Activated naive CD4-positive, alpha-beta T cell treated with anti-CD3 and anti-CD28 coated beads, Interleukin-2, amount 10 ng/mL, durations not matched to agents 7 days and 5 days (primary cell): Measurements from ENCODE around the gene TBX6.

Experiments
- CTCF ChIA-PET: fragments of 350-600 bp; sonication (Branson Sonifier 250); formaldehyde crosslinking; loops from one replicate; lab custom pipeline; 2021; ENCODE audit warnings: antibody characterized with exemption; lab: Charles Lee
- DNase-seq: peaks from one replicate; pipeline ENCODE4 v3.0.0-alpha.2; 2020
- H3K27ac Mint-ChIP-seq: one replicate; pipeline ENCODE4 v1.8.0; 2021; ENCODE audit warnings: mild to moderate bottlenecking, moderate library complexity, mixed read lengths
- H3K27me3 Mint-ChIP-seq: one replicate; pipeline ENCODE4 v1.8.0; 2021; ENCODE audit warnings: mild to moderate bottlenecking, mixed read lengths
- H3K36me3 Mint-ChIP-seq: one replicate; pipeline ENCODE4 v1.8.0; 2021; ENCODE audit warnings: mixed read lengths
- H3K4me1 Mint-ChIP-seq: one replicate; pipeline ENCODE4 v1.8.0; 2021; ENCODE audit warnings: mixed read lengths
- H3K4me3 Mint-ChIP-seq: one replicate; pipeline ENCODE4 v1.8.0; 2021; ENCODE audit warnings: mild to moderate bottlenecking, moderate library complexity, mixed read lengths
- H3K9me3 Mint-ChIP-seq: one replicate; pipeline ENCODE4 v1.8.0; 2021; ENCODE audit warnings: mixed read lengths

The TBX6 gene

DNA sequence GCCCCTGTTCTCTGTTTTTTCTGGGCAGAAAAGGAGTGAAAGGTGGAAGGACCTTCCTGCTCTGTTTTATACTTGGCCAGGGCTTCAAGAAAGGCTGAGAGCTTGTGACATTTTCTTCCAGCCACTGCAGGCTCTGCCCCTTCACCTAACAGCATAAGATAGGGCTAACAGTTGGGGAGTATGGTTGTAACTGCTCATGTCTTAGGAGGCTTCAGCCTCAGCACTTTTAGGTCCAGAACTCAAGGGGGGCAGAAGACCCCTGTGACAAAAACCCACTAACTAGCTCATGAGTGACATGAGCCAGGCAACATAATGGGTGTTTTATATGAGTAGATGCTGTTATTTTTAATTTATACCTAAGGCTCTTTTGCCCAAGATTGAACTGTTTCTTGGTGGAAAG lies 21.2 kb downstream of the TBX6 start:
- H3K27ac Mint-ChIP-seq = peak overlapping the region; percentile 64
- H3K9me3 Mint-ChIP-seq = no peaks in the 10 kb centered on the region
- CTCF ChIA-PET = interaction anchor here (6.9 kb wide), 1 partner anchor 21 kb away, joined by 41 read pairs; the partner anchor contains the start of gene TBX6
- no peaks in the 10 kb centered on the region for H3K27me3 Mint-ChIP-seq
- no peak for DNase-seq
- H3K36me3 Mint-ChIP-seq = peaks cover 63% of the 10 kb centered on the region
- no peak overlapping the region for H3K4me3 Mint-ChIP-seq
- H3K4me1 Mint-ChIP-seq = peaks cover 50% of the 10 kb centered on the region

DNA sequence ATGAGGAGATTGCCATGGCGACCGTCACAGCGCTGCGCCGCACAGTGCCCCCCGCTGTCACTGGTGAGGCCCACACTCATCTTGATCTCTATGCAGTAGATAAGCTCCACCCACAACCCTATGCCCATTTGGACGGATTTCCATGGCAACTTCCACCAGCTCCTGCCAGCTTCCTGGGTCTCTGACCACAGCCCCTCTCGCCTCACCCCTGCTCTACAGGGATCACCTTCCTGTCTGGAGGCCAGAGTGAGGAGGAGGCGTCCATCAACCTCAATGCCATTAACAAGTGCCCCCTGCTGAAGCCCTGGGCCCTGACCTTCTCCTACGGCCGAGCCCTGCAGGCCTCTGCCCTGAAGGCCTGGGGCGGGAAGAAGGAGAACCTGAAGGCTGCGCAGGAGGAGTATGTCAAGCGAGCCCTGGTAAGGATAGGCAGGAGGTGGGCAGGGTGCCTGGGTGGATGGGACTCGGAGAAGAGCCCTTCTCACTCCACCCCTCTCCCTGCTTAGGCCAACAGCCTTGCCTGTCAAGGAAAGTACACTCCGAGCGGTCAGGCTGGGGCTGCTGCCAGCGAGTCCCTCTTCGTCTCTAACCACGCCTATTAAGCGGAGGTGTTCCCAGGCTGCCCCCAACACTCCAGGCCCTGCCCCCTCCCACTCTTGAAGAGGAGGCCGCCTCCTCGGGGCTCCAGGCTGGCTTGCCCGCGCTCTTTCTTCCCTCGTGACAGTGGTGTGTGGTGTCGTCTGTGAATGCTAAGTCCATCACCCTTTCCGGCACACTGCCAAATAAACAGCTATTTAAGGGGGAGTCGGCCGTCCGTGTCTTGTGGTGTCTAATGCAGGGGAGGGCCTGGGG lies 21.9 kb downstream of the TBX6 start:
- no peak for DNase-seq
- Mint-ChIP-seq H3K27ac (peak overlapping the region; percentile 64), H3K4me1 (peaks cover 46% of the 10 kb centered on the region), H3K4me3 (no peak overlapping the region), H3K27me3 (no peaks in the 10 kb centered on the region), H3K9me3 (no peaks in the 10 kb centered on the region), H3K36me3 (peaks cover 63% of the 10 kb centered on the region)
- CTCF ChIA-PET = interaction anchor here (6.9 kb wide), 1 partner anchor 22 kb away, joined by 41 read pairs; the partner anchor contains the start of gene TBX6

DNA sequence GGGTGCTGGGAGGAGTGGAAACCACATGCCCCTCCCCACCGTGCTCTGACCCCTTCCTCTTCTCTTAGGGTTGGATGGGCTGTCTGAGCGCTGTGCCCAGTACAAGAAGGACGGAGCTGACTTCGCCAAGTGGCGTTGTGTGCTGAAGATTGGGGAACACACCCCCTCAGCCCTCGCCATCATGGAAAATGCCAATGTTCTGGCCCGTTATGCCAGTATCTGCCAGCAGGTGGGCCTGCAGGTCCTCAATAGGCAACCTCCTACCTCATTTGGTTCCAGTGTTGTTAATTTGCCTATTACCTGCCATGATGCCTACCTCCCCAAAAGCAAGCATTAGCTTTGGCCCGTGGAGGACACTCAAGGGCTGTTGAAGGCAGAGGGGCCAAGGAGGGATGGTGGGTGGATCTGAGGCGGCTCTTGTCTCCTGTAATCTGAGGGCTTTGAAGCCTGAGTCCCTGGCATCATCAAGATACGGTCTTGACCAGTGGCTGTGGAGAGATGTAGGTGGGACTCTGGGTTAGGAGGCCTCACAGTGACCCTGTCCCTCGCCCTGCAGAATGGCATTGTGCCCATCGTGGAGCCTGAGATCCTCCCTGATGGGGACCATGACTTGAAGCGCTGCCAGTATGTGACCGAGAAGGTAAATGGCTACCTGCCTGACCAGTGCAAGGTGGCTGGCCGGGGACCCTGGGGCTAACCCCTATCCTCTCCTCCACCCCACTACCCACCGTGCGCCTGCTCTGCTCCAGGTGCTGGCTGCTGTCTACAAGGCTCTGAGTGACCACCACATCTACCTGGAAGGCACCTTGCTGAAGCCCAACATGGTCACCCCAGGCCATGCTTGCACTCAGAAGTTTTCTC lies 22.7 kb downstream of the TBX6 start:
- Mint-ChIP-seq H3K4me3 (peak overlapping the region; percentile 62), H3K27ac (peak overlapping the region; percentile 80), H3K9me3 (no peaks in the 10 kb centered on the region), H3K36me3 (peaks cover 65% of the 10 kb centered on the region), H3K4me1 (peaks cover 44% of the 10 kb centered on the region), H3K27me3 (no peaks in the 10 kb centered on the region)
- CTCF ChIA-PET = interaction anchor here (0.6 to 6.9 kb wide), 2 partner anchors 18 to 22 kb away, joined by 3 to 41 read pairs; partner anchors contain the start of gene TBX6
- peak; percentile 78 for DNase-seq

DNA sequence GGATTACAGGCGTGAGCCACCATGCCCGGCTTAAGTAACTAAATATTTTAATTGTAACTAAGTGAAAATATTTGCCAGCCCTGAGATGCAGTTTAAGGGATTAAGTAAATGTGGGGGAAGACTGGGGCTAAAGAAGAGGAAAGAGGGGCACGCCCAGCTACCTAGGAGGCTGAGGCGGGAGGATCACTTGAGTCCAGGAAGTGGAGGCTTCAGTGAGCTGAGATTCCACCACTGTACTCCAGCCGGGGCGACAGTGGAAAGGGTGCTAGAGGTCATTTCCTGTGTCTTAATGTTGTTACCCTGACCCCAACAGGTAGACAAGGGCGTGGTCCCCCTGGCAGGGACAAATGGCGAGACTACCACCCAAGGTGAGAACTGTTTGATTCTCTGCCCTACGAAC lies 23.4 kb downstream of the TBX6 start:
- Mint-ChIP-seq H3K36me3 (peaks cover 63% of the 10 kb centered on the region), H3K27me3 (no peaks in the 10 kb centered on the region), H3K4me1 (peaks cover 50% of the 10 kb centered on the region)

DNA sequence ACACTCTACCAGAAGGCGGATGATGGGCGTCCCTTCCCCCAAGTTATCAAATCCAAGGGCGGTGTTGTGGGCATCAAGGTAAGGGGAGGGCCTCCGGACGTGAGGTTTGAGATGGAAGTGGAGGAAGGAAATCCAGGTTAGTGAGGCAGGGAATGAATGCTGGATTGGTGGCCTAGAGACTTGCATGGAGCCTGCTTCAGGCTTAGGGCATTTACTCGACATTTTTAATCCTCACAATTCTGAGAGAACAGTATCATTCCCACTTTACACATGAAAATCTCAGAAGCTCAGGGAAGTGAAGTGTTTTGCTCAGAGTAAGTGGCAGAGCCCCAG lies 24.2 kb downstream of the TBX6 start:
- no peaks in the 10 kb centered on the region for H3K27me3 Mint-ChIP-seq
- no peak for DNase-seq
- peak overlapping the region; percentile 100 for H3K4me3 Mint-ChIP-seq
- H3K27ac Mint-ChIP-seq = peak overlapping the region; percentile 98
- peaks cover 63% of the 10 kb centered on the region for H3K36me3 Mint-ChIP-seq
- H3K9me3 Mint-ChIP-seq = no peaks in the 10 kb centered on the region
- peaks cover 53% of the 10 kb centered on the region for H3K4me1 Mint-ChIP-seq
- CTCF ChIA-PET = interaction anchor here (1.2 to 6.9 kb wide), 2 partner anchors 9 to 24 kb away, joined by 3 to 41 read pairs; partner anchors contain the start of gene TBX6

More for the DNA sequence above, 23.4 kb downstream of the TBX6 start:
- Mint-ChIP-seq H3K27ac (peak overlapping the region; percentile 80), H3K9me3 (no peaks in the 10 kb centered on the region), H3K4me3 (peak overlapping the region; percentile 62)
- CTCF ChIA-PET = interaction anchor here (6.9 kb wide), 1 partner anchor 23 kb away, joined by 41 read pairs; the partner anchor contains the start of gene TBX6
- DNase-seq = no peak

DNA sequence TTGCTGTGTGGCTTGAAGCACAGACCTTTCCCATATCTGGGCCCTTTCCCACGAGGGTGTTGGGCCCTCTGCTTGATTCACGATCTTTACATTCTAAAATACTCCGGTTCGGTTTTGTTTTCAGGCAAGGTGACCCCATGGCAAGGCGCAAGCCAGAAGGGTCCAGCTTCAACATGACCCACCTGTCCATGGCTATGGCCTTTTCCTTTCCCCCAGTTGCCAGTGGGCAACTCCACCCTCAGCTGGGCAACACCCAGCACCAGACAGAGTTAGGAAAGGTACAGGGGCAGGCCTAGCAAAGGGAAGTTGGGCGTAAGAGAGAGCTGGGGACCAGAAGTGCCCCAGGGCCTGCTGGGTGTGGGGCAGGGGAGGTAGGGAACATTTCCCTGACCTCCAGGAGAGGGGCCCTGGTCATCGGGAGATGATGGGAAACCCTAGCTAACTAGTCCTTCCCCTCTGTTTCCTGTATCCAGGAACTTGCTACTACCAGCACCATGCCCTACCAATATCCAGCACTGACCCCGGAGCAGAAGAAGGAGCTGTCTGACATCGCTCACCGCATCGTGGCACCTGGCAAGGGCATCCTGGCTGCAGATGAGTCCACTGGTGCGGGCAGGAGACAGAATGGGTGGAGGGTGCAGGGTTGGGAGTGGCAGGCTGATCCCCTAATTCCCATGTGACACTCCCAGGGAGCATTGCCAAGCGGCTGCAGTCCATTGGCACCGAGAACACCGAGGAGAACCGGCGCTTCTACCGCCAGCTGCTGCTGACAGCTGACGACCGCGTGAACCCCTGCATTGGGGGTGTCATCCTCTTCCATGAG lies 24.8 kb downstream of the TBX6 start:
- Mint-ChIP-seq H3K36me3 (peaks cover 57% of the 10 kb centered on the region), H3K27ac (peak overlapping the region; percentile 98), H3K4me3 (peak overlapping the region; percentile 100), H3K4me1 (peaks cover 50% of the 10 kb centered on the region), H3K9me3 (no peaks in the 10 kb centered on the region), H3K27me3 (no peaks in the 10 kb centered on the region)
- no peak for DNase-seq
- CTCF ChIA-PET = interaction anchor here (1.2 to 6.9 kb wide), 5 partner anchors 10 to 45 kb away, joined by 3 to 41 read pairs (median 5); partner anchors contain the start of gene TBX6

DNA sequence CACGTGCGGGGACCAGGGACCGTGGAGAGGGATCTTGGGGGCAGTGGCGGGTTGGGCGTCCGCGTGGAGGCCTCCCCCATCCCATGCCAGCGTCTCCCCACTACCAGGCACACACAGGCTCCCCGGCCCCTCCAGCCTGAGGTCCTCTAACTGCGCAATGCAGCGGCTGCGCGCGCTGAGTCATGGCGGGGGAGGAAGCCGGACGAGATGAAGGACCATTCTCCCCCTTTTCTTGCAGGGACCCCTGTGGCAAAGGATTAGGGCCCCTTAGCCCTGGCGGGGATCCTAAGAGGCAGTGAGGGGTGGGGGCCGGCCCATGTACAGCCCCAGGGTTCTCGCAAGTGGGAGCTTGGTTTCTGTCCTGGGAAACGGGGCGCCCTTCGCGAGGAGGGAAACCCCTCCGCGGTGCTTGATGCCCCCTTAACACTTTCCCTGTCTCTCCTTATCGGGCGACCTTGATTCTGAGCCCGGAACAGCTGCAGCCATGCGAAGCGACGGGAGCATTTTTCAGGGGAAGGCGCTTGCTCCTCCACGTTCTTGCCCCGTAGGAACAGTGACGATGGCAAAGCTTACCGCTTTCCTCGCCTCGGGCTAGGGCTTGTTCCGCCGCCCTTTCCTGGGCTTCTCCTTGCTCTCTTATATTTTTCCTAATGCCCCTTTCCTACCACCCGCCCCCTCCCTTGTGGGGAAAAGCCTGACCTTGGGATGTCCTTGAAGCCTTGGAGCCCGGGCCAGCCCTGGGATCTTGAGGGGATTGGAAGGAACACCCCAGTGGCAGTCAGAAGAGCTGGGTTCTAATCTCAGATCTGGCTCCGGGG lies 25.6 kb downstream of the TBX6 start:
- CTCF ChIA-PET = interaction anchor here (1.2 to 6.9 kb wide), 6 partner anchors 10 to 46 kb away, joined by 3 to 41 read pairs (median 5); partner anchors contain the start of genes PPP4C and TBX6
- H3K4me1 Mint-ChIP-seq = peaks cover 47% of the 10 kb centered on the region
- DNase-seq = no peak
- H3K36me3 Mint-ChIP-seq = peaks cover 49% of the 10 kb centered on the region
- H3K27ac Mint-ChIP-seq = peak overlapping the region; percentile 98
- H3K9me3 Mint-ChIP-seq = no peaks in the 10 kb centered on the region
- H3K4me3 Mint-ChIP-seq = peak overlapping the region; percentile 100
- H3K27me3 Mint-ChIP-seq = no peaks in the 10 kb centered on the region

DNA sequence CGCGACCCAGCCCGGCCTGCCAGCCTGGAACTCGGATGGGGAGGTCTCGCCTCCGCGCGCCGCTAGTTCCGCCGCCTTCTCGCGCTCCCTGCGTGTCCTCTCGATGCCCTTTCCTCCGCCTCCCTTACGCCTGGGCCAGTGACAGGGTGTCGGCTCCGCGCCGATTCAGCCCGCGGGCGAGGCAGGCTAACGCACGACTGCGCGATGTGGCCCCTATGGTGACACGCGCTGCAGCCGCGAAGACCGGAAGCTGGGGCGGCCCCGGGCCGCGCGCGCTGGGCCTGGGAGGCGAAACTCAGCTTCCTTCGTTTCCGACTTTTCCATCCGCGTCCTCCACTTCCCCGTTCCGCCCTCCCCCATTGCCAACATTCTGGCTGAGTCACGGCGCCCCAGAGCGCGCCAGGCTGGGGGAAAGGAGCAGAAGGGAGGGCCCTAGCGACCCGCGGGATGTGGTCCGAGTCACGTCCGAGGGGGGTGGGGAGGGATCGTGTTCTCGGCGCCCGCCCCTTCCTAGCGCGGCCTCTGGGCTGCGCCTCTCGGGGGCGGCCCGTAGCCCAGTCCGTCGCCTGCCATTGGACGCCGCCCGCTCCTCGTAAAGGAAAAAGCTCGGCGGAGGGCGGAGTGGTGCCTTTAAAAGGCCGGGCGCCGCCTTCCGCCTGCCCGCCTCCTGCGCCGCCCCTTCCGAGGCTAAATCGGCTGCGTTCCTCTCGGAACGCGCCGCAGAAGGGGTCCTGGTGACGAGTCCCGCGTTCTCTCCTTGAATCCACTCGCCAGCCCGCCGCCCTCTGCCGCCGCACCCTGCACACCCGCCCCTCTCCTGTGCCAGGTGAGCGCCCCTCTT lies 26.4 kb downstream of the TBX6 start, which contains the start of gene ALDOA:
TSS of gene ALDOA (plus strand) at position 659 of the 841 bp plus-strand sequence. CDS start 1,138 bp downstream, outside the sequence.
- Mint-ChIP-seq H3K4me3 (peak within 1 kb of the TSS; percentile 100), H3K4me1 (peaks cover 45% of the 10 kb centered on the region), H3K36me3 (peaks cover 47% of the 10 kb centered on the region), H3K27ac (peak within 1 kb of the TSS; percentile 98), H3K9me3 (no peaks in the 10 kb centered on the region), H3K27me3 (peaks cover 4% of the 10 kb centered on the region)
- DNase-seq = peak; percentile 97
- CTCF ChIA-PET = interaction anchor here (1.2 to 6.9 kb wide), 4 partner anchors 10 to 47 kb away, joined by 3 to 41 read pairs (median 18); partner anchors contain the start of genes PPP4C and TBX6

DNA sequence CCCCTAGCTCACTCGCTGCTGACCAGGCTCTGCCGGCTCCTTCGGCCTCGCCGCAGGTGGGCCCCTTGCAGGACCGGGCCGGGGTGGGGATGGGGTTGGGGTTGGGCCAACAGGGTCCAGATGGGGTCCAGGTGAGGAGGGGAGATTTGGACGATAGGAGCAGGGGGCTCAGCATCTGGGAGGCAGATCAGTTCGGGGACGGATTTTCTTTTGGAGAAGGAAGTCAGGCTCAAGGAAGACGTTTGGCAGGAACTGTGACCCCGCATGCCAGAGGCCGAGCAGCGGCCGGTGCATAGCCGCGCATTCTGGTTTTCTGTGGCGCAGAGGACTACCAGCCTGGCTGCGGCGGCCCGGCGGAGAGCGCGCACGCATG lies 27.0 kb downstream of the TBX6 start:
- no peak for DNase-seq
- Mint-ChIP-seq H3K4me3 (peak overlapping the region; percentile 100), H3K27me3 (peaks cover 4% of the 10 kb centered on the region), H3K9me3 (no peaks in the 10 kb centered on the region), H3K4me1 (peaks cover 39% of the 10 kb centered on the region), H3K36me3 (peaks cover 42% of the 10 kb centered on the region), H3K27ac (peak overlapping the region; percentile 98)
- CTCF ChIA-PET = interaction anchor here (1.3 to 6.9 kb wide), 4 partner anchors 9 to 550 kb away, joined by 3 to 41 read pairs (median 18); partner anchors contain the start of genes PPP4C and TBX6

DNA sequence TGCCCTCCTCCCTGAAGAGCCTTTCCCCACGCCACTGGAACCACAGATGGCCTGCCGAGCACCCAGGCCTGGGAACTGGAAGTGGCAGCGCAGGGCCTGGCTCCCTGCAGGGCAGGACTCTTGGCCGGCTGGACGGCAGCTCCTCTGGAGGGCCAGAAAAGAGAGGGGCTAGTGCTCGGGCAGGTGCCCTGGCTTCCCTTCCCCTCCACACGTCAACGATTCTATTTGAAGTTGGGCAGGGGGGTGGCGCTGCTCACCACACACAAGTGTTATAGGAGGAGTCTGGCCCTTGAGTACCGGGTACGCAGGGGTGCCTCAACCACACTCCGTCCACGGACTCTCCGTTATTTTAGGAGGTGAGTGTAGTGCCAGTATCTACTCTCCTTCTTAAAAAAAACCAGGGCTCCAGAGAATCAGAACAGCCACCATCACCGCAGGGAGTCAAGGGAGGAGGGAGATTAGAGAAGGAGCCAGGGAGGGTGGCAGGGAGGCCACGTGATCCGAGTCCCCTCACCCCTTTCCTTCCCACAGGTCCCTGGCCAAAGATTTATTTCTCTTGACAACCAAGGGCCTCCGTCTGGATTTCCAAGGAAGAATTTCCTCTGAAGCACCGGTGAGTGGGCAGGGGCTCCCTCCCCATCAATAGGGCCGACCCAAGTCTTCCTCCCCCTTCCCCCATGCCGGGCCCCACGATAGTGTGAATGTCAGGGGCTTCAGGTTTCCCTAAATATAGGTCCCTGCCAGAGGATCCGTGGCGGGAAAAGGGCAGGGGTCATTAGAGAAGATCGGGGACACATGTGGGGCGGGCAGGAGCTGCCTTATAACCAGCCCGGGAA lies 27.6 kb downstream of the TBX6 start:
- Mint-ChIP-seq H3K27ac (peak overlapping the region; percentile 98), H3K36me3 (peaks cover 36% of the 10 kb centered on the region), H3K4me3 (peak overlapping the region; percentile 100), H3K9me3 (no peaks in the 10 kb centered on the region), H3K4me1 (peaks cover 33% of the 10 kb centered on the region), H3K27me3 (peaks cover 4% of the 10 kb centered on the region)
- CTCF ChIA-PET = interaction anchor here (0.7 to 6.9 kb wide), 7 partner anchors 9 to 551 kb away, joined by 3 to 41 read pairs (median 5); partner anchors contain the start of genes PPP4C and TBX6
- DNase-seq = peak; percentile 78
